ENCODE results near the gene VPS13D.
"Not testable (repeated sequence)": the region's sequence is repeated elsewhere in the genome, so short reads cannot be mapped to it uniquely, and the experiment has no call there.

Gene VPS13D

GRCh38 chr1:12370333-12370975 lies 140.6 kb downstream of the VPS13D start:
- no peak for DNase-seq (ENCODE audit: low spot score)

- DNase-seq (ENCODE audit: low spot score): no peak
Measured at GRCh38 chr1:12371053-12371452, 141.2 kb downstream of the VPS13D start.

- no peak for DNase-seq (ENCODE audit: low spot score)
Measured at GRCh38 chr1:12372180-12372579, 142.3 kb downstream of the VPS13D start.

GRCh38 chr1:12372761-12373160 lies 142.9 kb downstream of the VPS13D start:
- DNase-seq (ENCODE audit: low spot score): no peak

GRCh38 chr1:12375133-12375829 lies 145.5 kb downstream of the VPS13D start:
- no peak for DNase-seq (ENCODE audit: low spot score)

- no peak for DNase-seq (ENCODE audit: low spot score)
Measured at GRCh38 chr1:12376236-12377045, 146.6 kb downstream of the VPS13D start.

GRCh38 chr1:12380326-12381249 lies 150.8 kb downstream of the VPS13D start:
- no peak for DNase-seq (ENCODE audit: low spot score)

GRCh38 chr1:12383001-12383400 lies 153.2 kb downstream of the VPS13D start:
- DNase-seq (ENCODE audit: low spot score): no peak

GRCh38 chr1:12383786-12384185 lies 154.0 kb downstream of the VPS13D start:
- no peak for DNase-seq (ENCODE audit: low spot score)

- DNase-seq (ENCODE audit: low spot score): no peak
Measured at GRCh38 chr1:12384836-12385456, 155.1 kb downstream of the VPS13D start.

GRCh38 chr1:12386130-12386529 lies 156.3 kb downstream of the VPS13D start:
- no peak for DNase-seq (ENCODE audit: low spot score)

- DNase-seq (ENCODE audit: low spot score): no peak
Measured at GRCh38 chr1:12387641-12388040, 157.8 kb downstream of the VPS13D start.

GRCh38 chr1:12390296-12390695 lies 160.5 kb downstream of the VPS13D start:
- DNase-seq (ENCODE audit: low spot score): not testable (repeated sequence)

- DNase-seq (ENCODE audit: low spot score): no peak
Measured at GRCh38 chr1:12397462-12398450, 167.9 kb downstream of the VPS13D start.

GRCh38 chr1:12398479-12398878 lies 168.6 kb downstream of the VPS13D start:
- DNase-seq (ENCODE audit: low spot score): no peak

GRCh38 chr1:12400027-12400693 lies 170.3 kb downstream of the VPS13D start:
- DNase-seq (ENCODE audit: low spot score): no peak

GRCh38 chr1:12402159-12402673 lies 172.4 kb downstream of the VPS13D start:
- DNase-seq (ENCODE audit: low spot score): no peak

GRCh38 chr1:12402842-12403241 lies 173.0 kb downstream of the VPS13D start:
- DNase-seq (ENCODE audit: low spot score): no peak

- no peak for DNase-seq (ENCODE audit: low spot score)
Measured at GRCh38 chr1:12404918-12405317, 175.1 kb downstream of the VPS13D start.

Data from HuH-7.5 (cell line).